GM18868 (cell line): Measurements from ENCODE around the gene PIK3C2G.

ENCODE experiments used
- ATAC-seq: cut with Tn5 transposase; IDR thresholded peaks from one replicate; pipeline ENCODE4 v1.9.1; 2021; ENCODE audit warnings: mild to moderate bottlenecking, moderate library complexity; ENCODE audit not compliant: unreplicated experiment

Gene PIK3C2G

GRCh38 chr12:18629445-18629844 is 368.1 kb downstream of the PIK3C2G start:
- ATAC-seq, result no peak

- ATAC-seq, result no peak
Measured at GRCh38 chr12:18629916-18630315, 368.6 kb downstream of the PIK3C2G start.

- no peak for ATAC-seq
Measured at GRCh38 chr12:18631339-18631738, 370.0 kb downstream of the PIK3C2G start.

- ATAC-seq, result no peak
Measured at GRCh38 chr12:18632848-18633247, 371.5 kb downstream of the PIK3C2G start.

GRCh38 chr12:18634382-18634781 is 373.1 kb downstream of the PIK3C2G start:
- ATAC-seq, result no peak

GRCh38 chr12:18640321-18640955 is 379.1 kb downstream of the PIK3C2G start:
- ATAC-seq, result no peak

GRCh38 chr12:18643681-18644080 is 382.4 kb downstream of the PIK3C2G start:
- no peak for ATAC-seq

GRCh38 chr12:18644564-18644963 is 383.2 kb downstream of the PIK3C2G start:
- no peak for ATAC-seq

GRCh38 chr12:18646286-18646890 is 385.1 kb downstream of the PIK3C2G start:
- no peak for ATAC-seq

GRCh38 chr12:18651525-18651924 is 390.2 kb downstream of the PIK3C2G start:
- ATAC-seq, result no peak

- ATAC-seq, result no peak
Measured at GRCh38 chr12:18652596-18652995, 391.3 kb downstream of the PIK3C2G start.

- ATAC-seq, result no peak
Measured at GRCh38 chr12:18653465-18653864, 392.1 kb downstream of the PIK3C2G start.

- no peak for ATAC-seq
Measured at GRCh38 chr12:18655351-18655750, 394.0 kb downstream of the PIK3C2G start.

- no peak for ATAC-seq
Measured at GRCh38 chr12:18658179-18658578, 396.9 kb downstream of the PIK3C2G start.

GRCh38 chr12:18658829-18659228 is 397.5 kb downstream of the PIK3C2G start:
- ATAC-seq, result no peak

- no peak for ATAC-seq
Measured at GRCh38 chr12:18676141-18676540, 414.8 kb downstream of the PIK3C2G start.

GRCh38 chr12:18676996-18677588 is 415.8 kb downstream of the PIK3C2G start:
- no peak for ATAC-seq

- no peak for ATAC-seq
Measured at GRCh38 chr12:18681818-18682217, 420.5 kb downstream of the PIK3C2G start.

- no peak for ATAC-seq
Measured at GRCh38 chr12:18683327-18684013, 422.2 kb downstream of the PIK3C2G start.

- ATAC-seq, result no peak
Measured at GRCh38 chr12:18684430-18684829, 423.1 kb downstream of the PIK3C2G start.

GRCh38 chr12:18689771-18690170 is 428.5 kb downstream of the PIK3C2G start:
- ATAC-seq, result no peak

- ATAC-seq, result no peak
Measured at GRCh38 chr12:18690653-18691052, 429.3 kb downstream of the PIK3C2G start.
